Neural cell (in vitro differentiated cells): Measurements from ENCODE around the gene PTPN7. TPM values are rescaled to one million over a fixed set of nuclear protein-coding genes. Genes with fewer than 3 reads are reported as not detected.

Experiments used
- H2AFZ ChIP-seq: fragments of 200-600, 300-800 bp; sonication (generic), shearing (Covaris generic); 2 replicates; pipeline ENCODE4 v1.6.0; 2014; ENCODE audit warnings: low read depth, mild to moderate bottlenecking, antibody characterized with exemption, low read length, moderate library complexity
- H3F3A ChIP-seq: fragments of 200-600 bp; shearing (Covaris generic); 2 replicates; pipeline ENCODE4 v1.6.1; 2016; ENCODE audit warnings: mild to moderate bottlenecking, moderate library complexity, mixed read lengths, antibody characterized with exemption, low read length; ENCODE audit not compliant: insufficient read depth, poor library complexity, severe bottlenecking
- H3K27ac ChIP-seq: fragments of 200-600, 300-800 bp; sonication (generic), shearing (Covaris generic); 2 replicates; pipeline ENCODE4 v1.5.1; 2014; ENCODE audit warnings: mild to moderate bottlenecking, low read length, moderate library complexity
- H3K27me3 ChIP-seq: fragments of 300-800, 200-600 bp; sonication (generic), shearing (Covaris generic); 2 replicates; pipeline ENCODE4 v1.6.0; 2014; ENCODE audit warnings: mild to moderate bottlenecking, low read depth, low read length, moderate library complexity; ENCODE audit not compliant: insufficient read depth
- H3K36me3 ChIP-seq: fragments of 300-800, 200-600 bp; sonication (generic), shearing (Covaris generic); 2 replicates; pipeline ENCODE4 v1.5.1; 2014; ENCODE audit warnings: mild to moderate bottlenecking, antibody characterized with exemption, low read length, moderate library complexity; ENCODE audit not compliant: insufficient read depth
- H3K4me2 ChIP-seq: fragments of 300-800, 200-600 bp; sonication (generic), shearing (Covaris generic); 2 replicates; pipeline ENCODE4 v1.6.0; 2014; ENCODE audit warnings: mild to moderate bottlenecking, low read length
- H3K4me3 ChIP-seq: fragments of 300-800, 200-600 bp; sonication (generic), shearing (Covaris generic); 2 replicates; pipeline ENCODE4 v1.5.1; 2014; ENCODE audit warnings: mild to moderate bottlenecking, low read length, moderate library complexity
- H3K79me2 ChIP-seq: fragments of 200-600 bp; shearing (Covaris generic); replicated peaks from 2 replicates; pipeline ENCODE4 v1.6.0; 2014; ENCODE audit warnings: mild to moderate bottlenecking, low read length, moderate library complexity; ENCODE audit not compliant: insufficient read depth
- H3K9ac ChIP-seq: fragments of 300-800, 200-600 bp; sonication (generic), shearing (Covaris generic); 2 replicates; pipeline ENCODE4 v1.6.1; 2016; ENCODE audit warnings: mild to moderate bottlenecking, low read length, mixed read lengths
- H3K9me2 ChIP-seq: fragments of 200-600 bp; shearing (Covaris generic); 2 replicates; pipeline ENCODE4 v1.6.1; 2016; ENCODE audit warnings: mild to moderate bottlenecking, low read length, mixed read lengths; ENCODE audit not compliant: insufficient read depth
- H3K9me3 ChIP-seq: fragments of 200-600, 300-800 bp; sonication (generic), shearing (Covaris generic); 2 replicates; pipeline ENCODE4 v1.6.1; 2016; ENCODE audit warnings: mild to moderate bottlenecking, mixed run types, low read length, moderate library complexity, mixed read lengths
- H4K20me1 ChIP-seq: fragments of 200-600 bp; shearing (Covaris generic); 2 replicates; pipeline ENCODE4 v1.6.1; 2016; ENCODE audit warnings: mild to moderate bottlenecking, mixed run types; ENCODE audit not compliant: insufficient read depth
- CTCF ChIP-seq: fragments of 450-650 bp; IDR thresholded peaks from 2 replicates; pipeline ENCODE4 v1.5.1; 2014; ENCODE audit warnings: antibody characterized with exemption, mild to moderate bottlenecking, moderate library complexity; ENCODE audit not compliant: poor library complexity, severe bottlenecking
- EP300 ChIP-seq: fragments of 450-650 bp; conservative IDR thresholded peaks from 2 replicates; pipeline ENCODE4 v1.6.1; 2014; ENCODE audit warnings: antibody characterized with exemption, mild to moderate bottlenecking, moderate library complexity; ENCODE audit not compliant: poor library complexity, severe bottlenecking
- EZH2 ChIP-seq: fragments of 200-600, 300-800 bp; shearing (Covaris generic), sonication (generic); IDR thresholded peaks from 2 replicates; pipeline ENCODE4 v1.6.1; 2014; ENCODE audit warnings: antibody characterized with exemption, low read length, borderline replicate concordance, mild to moderate bottlenecking; ENCODE audit not compliant: insufficient read depth, poor library complexity, severe bottlenecking
- MXI1 ChIP-seq: fragments of 450-650 bp; conservative IDR thresholded peaks from 2 replicates; pipeline ENCODE4 v1.6.1; 2014; ENCODE audit warnings: antibody characterized with exemption, mild to moderate bottlenecking; ENCODE audit not compliant: poor library complexity, severe bottlenecking
- POLR2AphosphoS5 ChIP-seq: IDR thresholded peaks from 2 replicates; pipeline ENCODE4 v1.6.1; 2012
- RAD21 ChIP-seq: fragments of 450-650 bp; conservative IDR thresholded peaks from 2 replicates; pipeline ENCODE4 v1.6.1; 2014; ENCODE audit warnings: antibody characterized with exemption, mild to moderate bottlenecking, moderate library complexity
- REST ChIP-seq: IDR thresholded peaks from 2 replicates; pipeline ENCODE4 v1.6.1; 2012; ENCODE audit warnings: borderline replicate concordance
- SMC3 ChIP-seq: fragments of 450-650 bp; conservative IDR thresholded peaks from 2 replicates; pipeline ENCODE4 v1.6.1; 2014; ENCODE audit warnings: antibody characterized with exemption, mild to moderate bottlenecking, moderate library complexity; ENCODE audit not compliant: poor library complexity
- TAF1 ChIP-seq: IDR thresholded peaks from 2 replicates; pipeline ENCODE4 v1.6.1; 2012; ENCODE audit warnings: low read depth
- polyA plus RNA-seq: library from polyadenylated mRNA; depleted of rRNA; stranded (reverse); fragments of >200 nt; gene quantifications from 2 replicates; pipeline ENCODE4 v1.2.3, GENCODE V29; 2014

Gene PTPN7
- polyA plus RNA-seq, 1 donor from 2014 or later, result 2.1 TPM

- H3K27me3 ChIP-seq, result peaks cover 5% of the 10 kb centered on the region
- no peaks in the 10 kb centered on the region for H3K36me3 ChIP-seq
- no peak overlapping the region for H3K4me3 ChIP-seq
- no peak for TF ChIP-seq TAF1
- no peak for TF ChIP-seq SMC3
- TF ChIP-seq CTCF, result no peak
- no peak for TF ChIP-seq RAD21
- no peak for TF ChIP-seq MXI1
- no peak for TF ChIP-seq REST
- TF ChIP-seq EZH2, result no peak
- H3F3A ChIP-seq, result no peaks in the 10 kb centered on the region
- no peaks in the 10 kb centered on the region for H4K20me1 ChIP-seq
- H3K79me2 ChIP-seq, result no peaks in the 10 kb centered on the region
- no peak overlapping the region for H3K27ac ChIP-seq
- no peak overlapping the region for H2AFZ ChIP-seq
- H3K9me3 ChIP-seq, result no peaks in the 10 kb centered on the region
- no peak overlapping the region for H3K4me2 ChIP-seq
- H3K9ac ChIP-seq, result no peak overlapping the region
- H3K9me2 ChIP-seq, result no peaks in the 10 kb centered on the region
Observed at GRCh38 chr1:202200669-202201068, 40.3 kb upstream of the PTPN7 start.

- H4K20me1 ChIP-seq, result no peaks in the 10 kb centered on the region
- H3F3A ChIP-seq, result no peaks in the 10 kb centered on the region
- H3K36me3 ChIP-seq, result no peaks in the 10 kb centered on the region
- no peaks in the 10 kb centered on the region for H3K9me2 ChIP-seq
- no peak overlapping the region for H3K4me2 ChIP-seq
- H3K4me3 ChIP-seq, result no peak overlapping the region
- H3K9ac ChIP-seq, result no peak overlapping the region
- H3K79me2 ChIP-seq, result no peaks in the 10 kb centered on the region
- no peak overlapping the region for H3K27ac ChIP-seq
- TF ChIP-seq POLR2AphosphoS5, result no peak
- TF ChIP-seq RAD21, result no peak
- no peak for TF ChIP-seq REST
- no peak for TF ChIP-seq CTCF
- TF ChIP-seq EZH2, result no peak
- TF ChIP-seq MXI1, result no peak
- no peak for TF ChIP-seq EP300
- TF ChIP-seq TAF1, result no peak
- TF ChIP-seq SMC3, result no peak
- H3K9me3 ChIP-seq, result no peaks in the 10 kb centered on the region
- no peak overlapping the region for H2AFZ ChIP-seq
- H3K27me3 ChIP-seq, result peaks cover 10% of the 10 kb centered on the region
Observed at GRCh38 chr1:202200112-202200548, 39.7 kb upstream of the PTPN7 start.
